K562 (cell line): Measurements from ENCODE around the gene INTS1. TPM values are rescaled to one million over a fixed set of nuclear protein-coding genes. Genes with fewer than 3 reads are reported as not detected.

Source experiments
- BRD4 ChIP-seq: fragments of 200-600 bp; sonication (generic); IDR thresholded peaks from 2 replicates; pipeline ENCODE4 v1.6.1; 2017; ENCODE audit warnings: inconsistent platforms
- CHD4 ChIP-seq: fragments of 200-600 bp; sonication (generic); IDR thresholded peaks from 3 replicates; pipeline ENCODE4 v1.6.1; 2012; ENCODE audit warnings: low read depth, mild to moderate bottlenecking, mixed read lengths, low read length, inconsistent platforms; ENCODE audit not compliant: insufficient read depth, insufficient replicate concordance, poor library complexity, severe bottlenecking
- DDX20 ChIP-seq: fragments of 450-650 bp; IDR thresholded peaks from 2 replicates; pipeline ENCODE4 v1.6.1; 2016; ENCODE audit warnings: missing genetic modification characterization, low read depth, mild to moderate bottlenecking, missing compliant biosample characterization, moderate library complexity
- EGR1 ChIP-seq: fragments of 450-650 bp; conservative IDR thresholded peaks from 2 replicates; pipeline ENCODE4 v1.6.1; 2017; ENCODE audit warnings: mild to moderate bottlenecking
- ESRRB ChIP-seq: fragments of 250-450 bp; sonication (Bioruptor Pico); IDR thresholded peaks from 2 replicates; pipeline ENCODE4 v1.5.0; 2020; ENCODE audit warnings: mild to moderate bottlenecking, moderate library complexity, borderline replicate concordance
- GABPB1 ChIP-seq: sonication (generic); formaldehyde crosslinking; IDR thresholded peaks from 2 replicates; pipeline ENCODE4 v1.8.0; 2022; ENCODE audit warnings: mild to moderate bottlenecking, missing genetic modification reagents
- HNRNPK ChIP-seq: fragments of 200-400 bp; formaldehyde crosslinking; IDR thresholded peaks from one replicate; pipeline ENCODE4 v1.6.1; 2018; ENCODE audit warnings: mild to moderate bottlenecking, low read depth, low read length; ENCODE audit not compliant: poor library complexity, severe bottlenecking
- JUN ChIP-seq, 2 experiments: sonication (generic) in 1 of 2; formaldehyde crosslinking in 1 of 2; IDR thresholded peaks; 2 replicates each; pipeline versions ENCODE4 v1.6.1 to v1.8.0; 2012 to 2022; ENCODE audit warnings: borderline replicate concordance in 2 of 2, mild to moderate bottlenecking in 2 of 2, improper control_type of control experiment in 1 of 2, low read depth in 1 of 2, low read length in 1 of 2, missing genetic modification reagents in 1 of 2
- NEUROD1 ChIP-seq: fragments of 150-350 bp; IDR thresholded peaks from 2 replicates; pipeline ENCODE4 v1.6.1; 2014; ENCODE audit warnings: borderline replicate concordance, low read length, low read depth; ENCODE audit not compliant: partially characterized antibody
- NR1H2 ChIP-seq: sonication (generic); formaldehyde crosslinking; IDR thresholded peaks from 2 replicates; pipeline ENCODE4 v1.4.0; 2020; ENCODE audit warnings: mild to moderate bottlenecking, missing genetic modification reagents
- PRPF4 ChIP-seq: fragments of 200-400 bp; formaldehyde crosslinking; IDR thresholded peaks from one replicate; pipeline ENCODE4 v1.6.1; 2017; ENCODE audit warnings: low read length, low read depth, mild to moderate bottlenecking; ENCODE audit not compliant: insufficient read depth, poor library complexity, severe bottlenecking
- RCOR1 ChIP-seq, 2 experiments: IDR thresholded peaks; 2 replicates each; pipeline ENCODE4 v1.6.1; 2012; ENCODE audit warnings: low read depth in 2 of 2, low read length in 2 of 2, borderline replicate concordance in 1 of 2, improper control_type of control experiment in 1 of 2
- RUNX1 ChIP-seq: sonication (generic); IDR thresholded peaks from 2 replicates; pipeline ENCODE4 v1.6.1; 2016; ENCODE audit warnings: antibody characterized with exemption, low read depth
- SETDB1 ChIP-seq: IDR thresholded peaks from one replicate; pipeline ENCODE4 v1.6.1; 2012; ENCODE audit warnings: low read length, control low read depth, inconsistent platforms
- SNAPC5 ChIP-seq: fragments of 250-450 bp; sonication (Bioruptor Pico); IDR thresholded peaks from 2 replicates; pipeline ENCODE4 v1.8.0; 2021; ENCODE audit warnings: moderate library complexity, mild to moderate bottlenecking, inconsistent platforms
- SNIP1 ChIP-seq: fragments of 450-650 bp; IDR thresholded peaks from 2 replicates; pipeline ENCODE4 v1.7.1; 2017; ENCODE audit warnings: low read depth, mild to moderate bottlenecking
- TEAD4 ChIP-seq, 2 experiments: sonication (generic) in 1 of 2; formaldehyde crosslinking in 1 of 2; IDR thresholded peaks; 2 replicates each; pipeline versions ENCODE4 v1.6.1 to v1.8.0; 2012 to 2022; ENCODE audit warnings: borderline replicate concordance in 1 of 2, inconsistent platforms in 1 of 2, low read length in 1 of 2, mild to moderate bottlenecking in 1 of 2, missing genetic modification reagents in 1 of 2
- ZC3H11A ChIP-seq: IDR thresholded peaks from 2 replicates; pipeline ENCODE4 v1.6.1; 2012; ENCODE audit warnings: low read depth, low read length, improper control_type of control experiment
- ZNF124 ChIP-seq: sonication (generic); formaldehyde crosslinking; IDR thresholded peaks from 2 replicates; pipeline ENCODE4 v1.8.1; 2022; ENCODE audit warnings: missing genetic modification reagents
- ZNF347 ChIP-seq: fragments of 450-650 bp; formaldehyde crosslinking; IDR thresholded peaks from 2 replicates; pipeline ENCODE4 v1.4.0; 2020; ENCODE audit warnings: low read depth, mild to moderate bottlenecking, moderate library complexity
- ZNF75A ChIP-seq: fragments of 450-650 bp; formaldehyde crosslinking; IDR thresholded peaks from 2 replicates; pipeline ENCODE4 v1.4.0; 2020; ENCODE audit warnings: mild to moderate bottlenecking
- ZNF780A ChIP-seq: fragments of 250-450 bp; sonication (Bioruptor Pico); IDR thresholded peaks from 2 replicates; pipeline ENCODE4 v1.5.0; 2021; ENCODE audit warnings: mild to moderate bottlenecking
- polyA plus RNA-seq, 8 experiments: library from polyadenylated mRNA; depleted of rRNA in 4 of 8; stranded (reverse) in 5 of 8; unstranded in 3 of 8; fragments of >200 nt; fragmentation: Nextera tagmentation in 2 of 8; fragmentation: Illumina TruSeq in 1 of 8; extraction: Ambion mirVana in 2 of 8; extraction: Trizol in 1 of 8; gene quantifications; 2 replicates each; pipeline versions ENCODE4 v1.2.1 to v1.2.3, GENCODE V29; 2011 to 2014; ENCODE audit warnings: inconsistent platforms in 1 of 8, missing spikeins in 1 of 8
- total RNA-seq, 7 experiments: library from RNA; depleted of rRNA in 6 of 7; stranded (reverse); fragments of >200 nt in 6 of 7; fragmentation: Illumina TruSeq in 2 of 7; extraction: Trizol in 2 of 7; gene quantifications; 2 replicates each; pipeline versions ENCODE4 v1.2.1 to v1.2.3, GENCODE V29; 2011 to 2021; ENCODE audit warnings: low replicate concordance in 1 of 7
- TF ChIP-seq, protein P1 (sequence below), 2 experiments: IDR thresholded peaks; 2 replicates each; pipeline ENCODE4 v1.6.1; 2011; ENCODE audit warnings: borderline replicate concordance in 1 of 2, control low read depth in 1 of 2, low read depth in 1 of 2, low read length in 1 of 2, mild to moderate bottlenecking in 1 of 2, mixed read lengths in 1 of 2, moderate library complexity in 1 of 2; ENCODE audit not compliant: insufficient read depth in 1 of 2, insufficient read length in 1 of 2, poor library complexity in 1 of 2, severe bottlenecking in 1 of 2; ENCODE audit errors: extremely low read depth in 1 of 2
- TF ChIP-seq, protein P2 (sequence below): fragments of 450-650 bp; IDR thresholded peaks from one replicate; pipeline ENCODE4 v1.6.1; 2018; ENCODE audit warnings: mild to moderate bottlenecking, moderate library complexity; ENCODE audit not compliant: partially characterized antibody

INTS1 gene
- total and polyA plus RNA-seq, 9 of the 15 experiments (the other 6 are each of a cell fraction or from before 2014, with no cell fraction given): 0.34 to 119 (median 18.5) TPM

DNA sequence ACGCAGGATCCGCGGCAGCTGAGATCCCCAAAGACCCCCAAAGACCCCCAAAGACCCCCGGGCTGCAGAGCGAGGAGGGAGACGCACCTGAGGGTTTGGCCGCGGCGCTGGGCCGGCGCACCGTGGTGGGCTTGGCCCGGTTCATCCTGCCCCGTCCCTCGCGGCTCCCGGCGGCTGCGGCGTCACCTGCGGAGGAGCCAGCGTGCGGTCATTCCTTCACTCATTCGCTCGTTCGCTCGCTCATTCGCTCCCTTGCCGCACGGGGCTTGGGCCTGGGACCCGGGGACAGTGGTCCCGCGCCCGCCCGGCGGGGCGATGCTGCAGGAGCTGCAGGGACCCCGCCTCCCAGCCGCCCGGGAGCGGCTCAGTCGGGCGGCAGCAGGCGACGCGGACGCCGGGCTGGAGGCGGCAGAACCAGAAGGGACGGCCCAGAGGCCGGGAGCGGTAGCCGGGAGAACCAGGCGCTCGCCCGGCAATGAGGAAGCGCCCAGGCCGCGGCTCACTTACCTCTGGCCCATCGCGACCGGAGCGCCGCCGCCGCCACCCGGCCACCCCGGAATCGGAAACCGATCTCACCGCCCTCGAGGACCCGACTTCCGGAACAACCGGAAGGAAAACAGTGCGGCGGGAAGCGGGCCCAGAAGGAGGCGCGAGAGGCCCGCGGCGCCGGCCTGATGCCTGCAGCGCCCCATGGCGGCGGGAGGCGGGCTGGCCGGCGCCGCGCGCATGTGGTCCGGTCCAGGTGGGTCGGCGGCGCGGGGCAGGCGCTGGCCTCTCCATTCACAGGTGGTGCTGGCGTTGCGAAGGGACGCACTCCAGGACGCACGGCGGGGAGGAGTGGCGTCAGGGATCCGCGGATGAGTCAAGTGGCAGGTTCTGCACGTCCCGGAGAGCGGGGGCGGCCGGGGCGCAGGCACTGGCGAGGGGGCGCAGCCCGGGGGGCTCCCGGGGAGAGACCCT is at the start of gene INTS1 (continued):
- TF ChIP-seq ZNF347 (CRISPR knock-in tag): no peak
- TF ChIP-seq ZC3H11A: no peak
- TF ChIP-seq ZNF75A (CRISPR knock-in tag): no peak
- TF ChIP-seq NEUROD1: peak; percentile 36
- TF ChIP-seq, protein P1, sequence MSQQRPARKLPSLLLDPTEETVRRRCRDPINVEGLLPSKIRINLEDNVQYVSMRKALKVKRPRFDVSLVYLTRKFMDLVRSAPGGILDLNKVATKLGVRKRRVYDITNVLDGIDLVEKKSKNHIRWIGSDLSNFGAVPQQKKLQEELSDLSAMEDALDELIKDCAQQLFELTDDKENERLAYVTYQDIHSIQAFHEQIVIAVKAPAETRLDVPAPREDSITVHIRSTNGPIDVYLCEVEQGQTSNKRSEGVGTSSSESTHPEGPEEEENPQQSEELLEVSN (IDR thresholded peaks at IDR 0.05; ENCODE audit: borderline replicate concordance in 1 of 2, extremely low read depth in 1 of 2, insufficient read depth in 1 of 2, insufficient read length in 1 of 2, low read depth in 1 of 2, low read length in 1 of 2, poor library complexity in 1 of 2, severe bottlenecking in 1 of 2): peak; percentile 71 to 90
- TF ChIP-seq RCOR1 (IDR thresholded peaks at IDR 0.05; ENCODE audit: borderline replicate concordance in 1 of 2, low read depth in 2 of 2, low read length in 2 of 2): no peak
- no peak for TF ChIP-seq TEAD4 (IDR thresholded peaks at IDR 0.05; ENCODE audit: low read length)
- no peak for TF ChIP-seq TEAD4 (CRISPR knock-in tag; IDR thresholded peaks at IDR 0.05; ENCODE audit: borderline replicate concordance)
- no peak for TF ChIP-seq PRPF4
- peak; percentile 92 for TF ChIP-seq GABPB1 (CRISPR knock-in tag)
- TF ChIP-seq SETDB1: no peak
- TF ChIP-seq, protein P2, sequence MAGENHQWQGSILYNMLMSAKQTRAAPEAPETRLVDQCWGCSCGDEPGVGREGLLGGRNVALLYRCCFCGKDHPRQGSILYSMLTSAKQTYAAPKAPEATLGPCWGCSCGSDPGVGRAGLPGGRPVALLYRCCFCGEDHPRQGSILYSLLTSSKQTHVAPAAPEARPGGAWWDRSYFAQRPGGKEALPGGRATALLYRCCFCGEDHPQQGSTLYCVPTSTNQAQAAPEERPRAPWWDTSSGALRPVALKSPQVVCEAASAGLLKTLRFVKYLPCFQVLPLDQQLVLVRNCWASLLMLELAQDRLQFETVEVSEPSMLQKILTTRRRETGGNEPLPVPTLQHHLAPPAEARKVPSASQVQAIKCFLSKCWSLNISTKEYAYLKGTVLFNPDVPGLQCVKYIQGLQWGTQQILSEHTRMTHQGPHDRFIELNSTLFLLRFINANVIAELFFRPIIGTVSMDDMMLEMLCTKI: no peak
- TF ChIP-seq SNIP1: no peak
- TF ChIP-seq CHD4: no peak
- no peak for TF ChIP-seq ZNF124 (CRISPR knock-in tag)
- TF ChIP-seq RUNX1: no peak; the same call in 1 of the 2 replicates
- no peak for TF ChIP-seq ZNF780A
- no peak for TF ChIP-seq BRD4
- peak; percentile 79 for TF ChIP-seq EGR1
- TF ChIP-seq DDX20 (tag): no peak
- TF ChIP-seq JUN (IDR thresholded peaks at IDR 0.05; ENCODE audit: borderline replicate concordance, low read depth, low read length): peak; percentile 47; the same call in 1 of the 2 replicates
- no peak for TF ChIP-seq JUN (CRISPR knock-in tag; IDR thresholded peaks at IDR 0.05; ENCODE audit: borderline replicate concordance)
- TF ChIP-seq NR1H2: no peak
- TF ChIP-seq HNRNPK: no peak
- no peak for TF ChIP-seq SNAPC5 (CRISPR knock-in tag)
- TF ChIP-seq ESRRB (CRISPR knock-in tag): no peak
